NCI-H510A treated with DMSO at 0.1 percent for 48 hours (cell line): ENCODE data around the gene SLC7A10.
"Not testable (repeated sequence)": the region's sequence is repeated elsewhere in the genome, so short reads cannot be mapped to it uniquely, and the experiment has no call there.

ENCODE experiments used
- DNase-seq: peaks from one replicate; lab custom pipeline; 2025; lab: John Stamatoyannopoulos, UW

The SLC7A10 gene

DNA sequence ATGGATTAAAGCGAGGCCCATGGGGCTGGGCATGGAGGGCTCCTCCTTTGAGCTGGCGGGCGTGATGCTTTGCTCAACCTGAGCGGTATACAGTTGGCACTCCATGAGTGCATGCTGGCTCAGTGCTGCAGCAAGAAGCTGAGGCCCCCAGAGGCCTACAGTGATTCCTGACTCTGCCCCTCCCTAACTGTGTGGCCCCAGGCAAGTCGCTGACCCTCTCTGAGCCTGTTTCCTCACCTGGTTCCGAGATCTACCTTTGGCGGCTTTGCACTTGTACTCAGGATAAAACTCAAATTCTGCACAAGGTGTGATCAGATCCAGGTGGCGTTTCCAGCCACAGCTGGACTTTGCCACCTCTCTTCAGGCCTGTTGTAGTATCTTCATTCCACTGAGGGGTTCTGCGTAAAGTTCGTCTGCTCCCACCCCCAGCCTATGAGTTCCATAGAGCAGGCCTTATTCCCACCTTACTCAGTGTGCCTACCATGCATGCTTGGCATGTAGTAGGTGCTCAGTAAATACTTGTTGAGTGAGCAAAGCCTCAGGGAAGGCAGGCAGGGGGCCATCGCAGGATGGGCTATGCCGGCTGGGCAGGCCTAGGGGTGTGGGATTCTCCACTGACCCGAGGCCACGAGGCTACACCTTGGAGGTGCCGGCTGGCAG lies 23.6 kb downstream of the SLC7A10 start:
- no peak for DNase-seq

GRCh38 chr19:33201473-33201872 lies 24.2 kb downstream of the SLC7A10 start:
- no peak for DNase-seq

DNA sequence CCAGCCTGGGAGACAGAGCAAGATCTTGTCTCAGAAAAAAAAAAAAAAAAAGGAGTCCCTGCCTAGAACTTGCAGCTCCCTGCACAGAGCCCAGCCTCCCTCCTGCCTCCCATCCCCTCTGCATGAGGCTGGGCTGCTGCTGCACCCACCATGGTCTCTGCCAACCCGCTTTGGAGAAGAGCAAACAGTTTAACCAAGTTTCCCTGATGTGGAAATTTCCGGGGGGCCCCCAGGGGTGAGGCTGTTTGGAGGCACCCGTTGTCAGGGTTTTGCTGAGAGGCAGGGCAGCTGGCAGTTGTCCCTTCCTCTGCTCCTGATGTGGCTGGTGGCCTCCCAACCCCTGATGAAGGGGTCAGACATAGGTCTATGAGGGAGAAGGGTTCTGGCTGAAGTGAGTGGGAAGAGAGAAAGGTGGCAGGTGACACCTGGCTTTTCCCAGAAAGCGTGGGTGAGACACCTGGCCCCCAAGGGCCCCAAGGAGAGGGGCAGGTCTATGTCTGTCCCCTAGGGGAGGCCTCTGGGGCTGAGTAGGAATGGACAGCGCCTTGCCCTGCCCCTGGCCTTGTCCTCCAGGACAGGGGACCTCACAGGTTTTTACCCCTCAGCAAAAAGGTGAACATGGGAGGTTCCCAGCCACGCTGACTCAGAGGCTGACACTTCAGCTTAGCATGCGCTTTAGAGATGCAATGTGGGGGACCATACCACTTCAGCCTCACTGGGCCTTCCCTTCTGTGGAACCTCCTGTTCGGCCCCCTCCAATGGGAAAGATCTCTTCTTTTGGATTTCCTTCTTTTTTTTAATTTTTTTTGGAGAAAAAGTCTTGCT lies 26.0 kb downstream of the SLC7A10 start:
- no peak for DNase-seq

GRCh38 chr19:33198169-33198568 lies 27.5 kb downstream of the SLC7A10 start:
- DNase-seq: no peak

- no peak for DNase-seq
Measured at GRCh38 chr19:33197591-33198000, 28.1 kb downstream of the SLC7A10 start.

DNA sequence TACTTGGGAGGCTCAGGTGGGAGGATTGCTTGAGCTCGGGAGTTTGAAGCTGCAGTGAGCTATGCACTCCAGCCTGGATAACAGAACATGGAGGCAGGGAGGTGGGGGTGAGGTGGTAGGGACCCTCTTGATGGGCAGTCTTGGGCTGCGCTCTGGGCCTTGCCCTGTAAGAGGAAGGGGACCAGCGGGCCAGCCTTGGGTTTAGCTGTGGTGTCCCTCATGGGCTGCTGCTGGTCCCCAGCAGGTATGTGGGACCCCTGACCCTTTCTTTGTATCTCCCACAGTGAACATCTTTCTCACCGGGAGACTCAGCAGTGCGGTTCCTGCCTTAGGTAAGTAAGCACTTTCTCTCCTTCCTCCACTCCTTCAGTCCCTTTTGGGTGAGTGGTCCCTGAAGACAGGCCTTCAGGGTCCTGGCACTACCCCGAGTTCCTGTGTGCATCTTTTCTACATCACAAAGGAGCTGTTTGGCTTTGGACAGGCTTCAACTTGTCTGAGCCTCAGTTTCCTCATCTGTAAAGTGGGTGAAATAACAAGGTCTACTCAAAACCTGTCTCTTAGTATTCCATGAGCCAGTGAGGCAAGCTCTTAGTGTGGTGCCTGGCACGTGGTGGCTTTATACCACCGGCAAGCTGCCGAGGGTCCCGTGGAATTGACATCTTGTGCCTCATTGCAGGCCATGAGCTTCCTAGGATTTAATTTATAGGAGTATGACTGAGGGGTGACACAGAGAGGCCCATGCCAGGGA lies 29.0 kb downstream of the SLC7A10 start:
- no peak for DNase-seq

DNA sequence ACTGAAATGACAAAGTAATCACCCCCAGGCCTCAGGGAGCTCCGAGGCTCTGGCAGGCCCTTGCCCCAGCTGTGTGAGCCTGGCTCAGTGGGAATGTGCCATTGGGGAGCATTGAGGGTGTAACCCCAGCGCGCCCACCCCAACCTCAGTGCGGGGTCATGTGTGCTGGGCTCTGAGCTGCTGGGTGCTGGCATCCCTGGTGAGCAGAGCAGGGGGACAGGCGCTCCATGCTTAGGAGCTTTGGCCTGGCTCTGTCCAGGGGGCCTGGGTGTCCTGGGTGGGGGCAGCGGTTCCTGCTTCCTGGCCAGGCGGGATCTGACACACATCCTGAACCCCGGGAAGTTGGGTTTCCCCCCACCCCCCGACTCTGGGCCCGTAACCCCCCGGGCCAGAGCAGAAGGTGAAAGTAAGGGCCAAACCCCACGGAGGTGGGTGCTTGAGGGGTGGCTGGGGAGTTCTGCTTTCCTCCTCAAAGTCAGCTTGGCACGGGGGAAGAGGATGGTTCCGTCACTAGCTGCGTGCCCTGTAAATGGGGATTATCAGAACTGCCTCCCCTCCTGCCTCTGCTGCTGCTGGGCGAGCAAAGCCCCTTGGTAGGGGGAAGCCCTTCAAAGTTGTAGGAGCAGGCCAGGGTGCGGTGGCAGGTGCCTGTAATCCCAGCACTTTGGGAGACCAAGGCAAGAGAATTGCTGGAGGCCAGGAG lies 29.9 kb downstream of the SLC7A10 start:
- no peak for DNase-seq

- no peak for DNase-seq
Measured at GRCh38 chr19:33194886-33195644, 30.6 kb downstream of the SLC7A10 start.

DNA sequence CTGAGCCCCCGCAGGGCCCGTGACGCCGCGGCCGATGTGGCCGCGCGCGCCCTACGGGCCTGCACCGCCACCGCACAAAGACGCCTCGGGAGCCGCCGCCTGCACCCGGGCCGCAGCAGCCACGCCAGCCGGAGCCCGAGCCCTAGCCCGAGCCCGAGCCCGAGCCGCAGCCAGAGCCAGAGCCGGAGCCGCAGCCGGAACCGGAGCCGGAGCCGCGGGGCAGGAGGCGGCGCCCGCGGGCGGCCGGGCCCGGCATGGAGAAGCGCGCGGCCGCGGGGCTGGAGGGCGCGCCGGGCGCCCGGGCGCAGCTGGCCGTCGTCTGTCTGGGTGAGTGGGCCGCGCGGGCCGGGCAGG lies 31.1 kb downstream of the SLC7A10 start:
- DNase-seq: no peak

DNA sequence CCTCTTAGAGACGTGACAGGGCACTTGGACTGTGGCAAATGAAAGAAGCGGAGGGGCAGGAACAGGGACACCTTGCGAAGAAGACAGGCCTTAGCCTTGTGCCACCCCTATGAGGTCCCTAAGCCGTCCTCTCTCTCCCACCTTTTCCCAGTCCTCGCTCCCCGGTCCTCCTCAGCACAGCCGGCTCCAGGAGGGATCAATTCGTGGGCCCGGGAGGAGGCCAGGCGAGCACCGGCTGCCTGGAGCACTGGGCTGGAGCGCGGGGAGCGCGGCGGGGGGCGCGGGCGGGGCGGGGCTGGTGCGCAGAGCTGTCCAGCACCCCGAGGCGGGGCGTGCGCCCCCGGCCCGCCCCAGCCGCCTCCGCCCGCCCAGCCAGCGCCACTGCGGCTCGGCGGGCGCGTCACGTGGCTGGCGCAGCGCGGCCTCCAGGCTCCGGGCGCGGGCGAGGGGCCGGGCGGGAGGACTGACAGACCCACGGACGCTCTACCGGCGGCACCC lies 31.7 kb downstream of the SLC7A10 start, which contains the start of gene LRP3:
Gene LRP3 (plus strand): TSS at position 466 of the 498 bp plus-strand sequence. CDS start 456 bp downstream, outside the sequence.
- DNase-seq: peak; percentile 4

GRCh38 chr19:33193269-33193864 lies 32.3 kb downstream of the SLC7A10 start:
- DNase-seq: no peak

GRCh38 chr19:33192010-33192409 lies 33.6 kb downstream of the SLC7A10 start:
- DNase-seq: no peak

DNA sequence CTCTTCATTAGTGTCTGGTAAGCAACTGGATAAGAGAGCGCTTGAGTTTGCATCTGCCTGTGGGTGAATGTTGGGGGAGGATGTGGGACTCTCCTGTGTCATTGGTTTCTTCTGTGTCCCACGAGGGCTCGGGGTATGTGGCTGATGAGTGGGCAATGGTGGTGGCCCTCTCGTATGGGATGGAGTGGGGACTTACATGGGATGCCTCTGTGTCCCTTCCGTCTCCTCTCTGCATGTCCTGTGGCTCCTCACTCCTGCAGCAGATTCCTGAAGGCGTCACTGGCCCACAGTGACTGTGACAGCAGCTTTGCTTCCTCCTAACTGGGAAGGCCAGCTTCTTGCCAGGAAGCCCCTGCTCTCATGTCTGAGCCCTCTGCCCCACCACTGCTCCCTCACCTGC lies 34.1 kb downstream of the SLC7A10 start:
- DNase-seq: no peak

- DNase-seq: not testable (repeated sequence)
Measured at GRCh38 chr19:33191092-33191491, 34.6 kb downstream of the SLC7A10 start.

GRCh38 chr19:33189453-33189852 lies 36.2 kb downstream of the SLC7A10 start:
- no peak for DNase-seq

DNA sequence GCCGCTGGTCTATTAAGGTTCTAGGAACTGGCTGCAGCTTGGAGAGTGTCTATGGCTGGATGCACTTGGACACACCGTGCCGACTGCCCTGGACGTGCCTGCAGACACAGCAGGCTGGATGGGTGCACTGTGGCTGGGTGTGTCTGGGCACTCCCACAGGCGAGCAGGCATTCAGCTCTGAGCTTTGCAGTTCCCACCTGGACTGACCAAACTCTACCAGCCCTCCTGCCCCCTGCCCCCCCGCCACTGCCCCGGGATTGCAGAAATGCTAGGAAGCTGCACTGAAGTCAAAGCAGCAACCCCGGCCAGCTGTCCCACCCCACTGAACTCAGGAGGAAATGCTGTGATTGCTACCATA lies 38.5 kb downstream of the SLC7A10 start:
- DNase-seq: no peak

GRCh38 chr19:33186431-33187182 lies 39.0 kb downstream of the SLC7A10 start:
- DNase-seq: no peak

DNA sequence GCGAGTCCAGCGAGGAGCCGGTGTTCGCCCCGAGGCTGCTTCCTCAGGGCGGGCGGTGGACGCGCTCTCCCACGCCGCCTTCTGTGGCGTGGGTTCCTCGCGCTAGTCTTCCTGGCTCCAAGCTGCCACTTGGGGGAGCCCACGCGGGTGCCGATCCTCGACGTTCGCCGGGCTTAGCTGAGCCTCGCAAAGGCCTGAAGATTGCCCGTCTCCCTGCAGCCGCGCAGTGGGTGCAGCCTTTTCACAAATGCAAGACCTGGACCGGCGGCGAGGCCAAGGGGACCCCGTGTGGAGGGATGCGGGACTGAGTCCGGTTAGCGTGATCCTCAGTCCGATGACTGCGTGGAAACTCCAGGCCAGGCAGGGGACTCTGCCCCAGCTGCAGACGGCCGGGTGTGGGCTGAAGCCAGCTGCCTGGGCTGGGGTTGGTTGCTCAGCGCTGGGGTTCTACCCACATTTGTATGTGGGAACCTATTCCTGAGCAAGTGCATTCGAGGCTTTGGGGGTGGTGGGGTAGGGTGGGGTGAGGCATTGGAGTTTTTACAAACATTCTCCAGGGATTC lies 48.2 kb downstream of the SLC7A10 start:
- peak; percentile 53 for DNase-seq

- DNase-seq: peak; percentile 95
Measured at GRCh38 chr19:33176670-33177416, 48.8 kb downstream of the SLC7A10 start.
